PC-3 (cell line): ENCODE measurements around the gene RBFOX2.

ENCODE experiments used
- CTCF ChIP-seq: fragments of 300-600 bp; sonication (generic); conservative IDR thresholded peaks from 2 replicates; pipeline ENCODE4 v1.5.1; 2017; ENCODE audit warnings: antibody characterized with exemption, low read depth, mild to moderate bottlenecking, low read length
- EZH2 ChIP-seq: fragments of 300-600 bp; sonication (generic); IDR thresholded peaks from one replicate; pipeline ENCODE4 v1.6.1; 2017; ENCODE audit warnings: antibody characterized with exemption, mild to moderate bottlenecking, low read length; ENCODE audit not compliant: unreplicated experiment
- EZH2phosphoT487 ChIP-seq: fragments of 300-600 bp; sonication (generic); IDR thresholded peaks from 2 replicates; pipeline ENCODE4 v1.6.1; 2018; ENCODE audit warnings: mild to moderate bottlenecking, antibody characterized with exemption, low read length, borderline replicate concordance

GRCh38 chr22:35850831-35851230 is 177.8 kb downstream of the RBFOX2 start:
- TF ChIP-seq CTCF (no peak), EZH2phosphoT487 (no peak), EZH2 (no peak)
